Activated T-helper 1 cell treated with Interleukin-2 at 50 U/mL for 16 hours (primary cell): ENCODE data around the gene ATP11B.

Experiments used
- DNase-seq: peaks from one replicate; pipeline ENCODE4 v3.0.0-alpha.2; 2020; ENCODE audit warnings: low read depth

Gene ATP11B

DNA sequence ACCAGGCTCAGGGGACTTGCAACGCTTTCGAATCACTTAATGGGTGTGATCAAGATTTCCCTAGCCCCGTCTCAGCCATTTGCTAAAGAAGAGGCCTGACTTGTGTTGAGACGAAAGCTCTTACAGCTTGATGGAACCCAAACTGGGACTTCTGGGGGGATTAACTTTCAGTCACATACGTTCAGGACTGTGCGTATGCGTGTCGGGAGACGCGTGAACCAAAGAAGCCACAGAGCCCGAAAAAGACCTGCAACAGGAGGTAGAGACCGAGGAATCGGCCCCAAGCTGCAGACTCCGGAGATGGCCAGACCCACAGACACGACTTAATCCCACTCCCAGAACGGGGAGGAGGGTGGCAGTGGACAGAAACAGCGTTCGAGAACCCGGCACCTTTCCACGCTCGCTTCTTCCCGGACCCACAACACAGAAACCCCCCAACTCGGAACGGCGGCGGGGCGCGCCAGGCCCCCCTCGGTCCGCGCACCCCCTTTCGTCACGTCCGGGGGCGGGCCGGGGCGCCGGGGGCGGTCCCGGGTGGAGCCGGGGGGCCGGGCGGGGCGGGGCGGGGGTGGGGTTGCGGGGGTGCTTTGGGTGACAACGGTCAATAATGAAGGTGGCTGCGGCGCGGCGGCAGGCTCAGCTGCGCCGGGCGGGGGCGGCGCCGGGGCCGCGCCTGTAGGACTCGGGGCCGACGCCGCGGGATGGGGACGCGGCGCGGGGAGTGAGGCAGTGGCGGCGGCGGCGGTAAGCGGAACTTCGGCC lies at the start of gene ATP11B:
Gene ATP11B, plus strand, starts transcription at position 604 of the 762 bp plus-strand sequence. CDS start 256 bp downstream, outside the sequence.
- peak; percentile 73 for DNase-seq

- no peak for DNase-seq
These were observed 46.3 kb upstream of the ATP11B start for GRCh38 chr3:182746959-182747358.

- no peak for DNase-seq
These were observed 38.0 kb upstream of the ATP11B start for GRCh38 chr3:182755308-182755707.

GRCh38 chr3:182755712-182756111 lies 37.6 kb upstream of the ATP11B start:
- no peak for DNase-seq

GRCh38 chr3:182760576-182761164 lies 32.6 kb upstream of the ATP11B start:
- no peak for DNase-seq

- DNase-seq, result no peak
These were observed 29.4 kb upstream of the ATP11B start for GRCh38 chr3:182763896-182764295.

DNA sequence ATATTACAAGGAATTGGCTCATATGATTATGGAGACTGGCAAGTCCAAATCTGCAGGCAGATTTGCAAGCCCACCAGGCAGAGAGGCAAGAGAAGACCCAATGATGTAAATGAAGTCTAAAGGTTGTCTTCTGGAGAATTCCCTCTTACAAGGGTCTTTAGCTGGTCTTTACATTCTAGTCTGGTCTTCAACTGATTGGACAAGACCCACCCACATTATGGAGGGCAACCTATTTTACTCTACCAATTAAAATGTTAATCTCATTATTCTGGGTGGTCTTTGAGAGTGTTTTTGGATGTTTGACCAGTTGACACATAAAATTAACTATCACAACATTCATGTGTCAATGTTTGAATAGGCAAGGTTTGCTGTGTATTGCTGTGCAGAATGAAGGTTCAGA lies 28.0 kb upstream of the ATP11B start:
- no peak for DNase-seq

- no peak for DNase-seq
These were observed 27.2 kb upstream of the ATP11B start for GRCh38 chr3:182766099-182766498.

DNA sequence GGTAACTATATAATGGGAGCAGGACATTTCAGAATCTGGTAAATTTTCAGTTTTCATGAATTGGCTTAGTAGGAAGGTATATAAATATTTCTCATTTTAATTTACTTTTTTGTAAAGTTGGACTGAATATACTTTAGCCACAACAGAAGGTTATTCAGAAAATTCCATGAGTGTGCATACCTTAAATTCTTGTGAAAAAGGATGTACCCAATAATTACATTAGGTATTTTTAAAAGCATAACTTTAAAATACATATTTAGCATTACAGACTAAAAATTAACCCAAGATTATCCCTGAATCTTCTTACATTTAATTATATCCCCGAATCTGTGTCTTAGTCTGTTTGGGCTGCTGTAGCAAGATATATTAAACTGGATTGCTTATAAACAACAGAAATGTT lies 24.9 kb upstream of the ATP11B start:
- DNase-seq, result no peak

GRCh38 chr3:182769673-182770072 lies 23.6 kb upstream of the ATP11B start:
- DNase-seq, result no peak

DNA sequence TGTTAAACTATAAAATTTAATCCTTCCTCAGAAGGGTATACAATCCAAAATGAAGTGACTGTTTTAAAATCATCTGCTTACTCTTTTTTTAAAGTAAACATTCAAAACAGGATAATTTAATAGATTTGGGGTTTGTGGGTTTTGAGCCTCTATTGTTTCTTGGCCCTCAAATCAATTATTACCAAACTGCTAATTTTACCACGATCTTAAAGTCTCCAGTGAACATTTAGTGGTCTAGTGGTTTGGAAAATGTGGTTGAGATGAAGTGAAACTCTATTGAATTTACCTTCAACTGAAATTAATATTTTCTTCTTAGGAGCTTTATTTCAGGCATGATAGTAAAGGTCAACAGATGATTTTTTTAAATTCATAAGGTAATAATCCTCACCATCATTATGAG lies 11.2 kb upstream of the ATP11B start:
- no peak for DNase-seq

DNA sequence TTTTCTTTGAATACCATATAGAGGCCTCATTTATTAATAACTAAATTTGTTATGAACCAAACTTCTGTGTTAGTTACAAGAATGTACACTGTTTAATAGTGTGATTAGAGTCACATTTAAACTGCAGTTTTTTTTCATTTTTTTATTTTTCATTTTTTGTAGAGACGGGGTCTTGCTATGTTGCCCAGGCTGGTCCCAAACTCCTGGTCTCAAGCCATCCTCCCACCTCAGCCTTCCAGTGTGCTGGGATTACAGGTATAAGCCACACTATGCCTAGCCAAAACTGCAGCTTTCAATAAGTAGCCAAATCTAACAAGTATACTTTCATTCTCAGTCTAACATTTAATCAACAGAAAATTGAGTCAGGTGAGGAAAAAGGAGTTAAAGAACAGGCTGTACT lies 10.2 kb upstream of the ATP11B start:
- no peak for DNase-seq

DNA sequence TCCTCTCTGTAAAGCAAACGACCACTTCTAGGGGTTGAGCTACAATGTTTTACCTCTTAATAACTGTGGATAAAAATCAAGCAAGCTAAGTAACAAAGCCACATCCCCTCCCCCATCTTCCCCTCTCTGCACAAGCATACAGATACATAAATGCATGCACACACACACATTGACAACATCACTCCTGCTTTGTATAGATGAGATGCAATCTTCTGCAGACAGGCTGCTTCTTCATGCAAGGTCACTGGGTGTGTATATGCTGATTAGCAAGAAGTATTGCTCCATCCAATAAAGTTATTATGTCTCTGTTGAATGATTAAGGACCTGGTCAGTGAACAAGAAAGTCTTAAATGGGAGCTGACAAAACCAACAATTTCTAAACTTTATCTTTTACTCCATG lies 8.8 kb upstream of the ATP11B start:
- no peak for DNase-seq

DNA sequence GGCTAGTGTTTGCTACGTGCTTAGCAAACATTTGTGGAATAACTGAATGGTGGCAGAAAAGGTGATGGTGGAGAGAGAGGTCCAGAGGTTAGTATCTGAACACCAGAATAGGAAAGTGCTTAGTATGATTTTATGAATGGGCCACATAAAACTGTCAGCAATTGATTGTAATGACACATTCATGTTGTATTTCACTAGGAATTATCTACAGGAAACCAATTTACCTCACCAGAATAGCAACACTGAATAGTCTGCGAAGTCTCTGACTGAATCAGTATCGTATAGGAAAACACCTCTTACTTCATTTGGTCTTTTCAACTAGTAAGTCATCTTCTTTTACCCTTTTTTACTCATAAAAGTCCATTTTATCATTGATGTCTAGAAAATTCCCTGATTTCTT lies 8.2 kb upstream of the ATP11B start:
- no peak for DNase-seq

DNA sequence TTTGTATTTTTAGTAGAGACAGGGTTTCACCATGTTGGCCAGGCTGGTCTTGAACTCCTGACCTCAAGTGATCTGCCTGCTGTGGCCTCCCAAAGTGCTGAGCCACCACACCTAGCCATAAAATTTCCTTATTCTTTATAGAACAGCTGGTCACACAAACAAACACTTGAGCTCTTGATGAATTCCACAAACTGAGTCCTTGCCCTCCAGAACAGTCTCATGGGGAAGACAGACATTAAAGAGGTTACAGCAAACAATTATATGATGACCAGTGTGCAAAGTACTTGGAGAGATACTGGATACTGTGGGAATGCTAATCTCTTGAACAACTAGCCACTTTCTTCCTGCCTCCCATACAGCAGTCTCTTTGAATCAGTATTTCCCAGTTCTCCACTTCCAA lies 7.5 kb upstream of the ATP11B start:
- DNase-seq, result no peak

GRCh38 chr3:182786564-182787196 lies 6.6 kb upstream of the ATP11B start:
- DNase-seq, result no peak

- DNase-seq, result no peak
These were observed 5.8 kb upstream of the ATP11B start for GRCh38 chr3:182787302-182788036.

GRCh38 chr3:182789371-182789770 lies 3.9 kb upstream of the ATP11B start:
- DNase-seq, result no peak

GRCh38 chr3:182790612-182791011 lies 2.7 kb upstream of the ATP11B start:
- no peak for DNase-seq

DNA sequence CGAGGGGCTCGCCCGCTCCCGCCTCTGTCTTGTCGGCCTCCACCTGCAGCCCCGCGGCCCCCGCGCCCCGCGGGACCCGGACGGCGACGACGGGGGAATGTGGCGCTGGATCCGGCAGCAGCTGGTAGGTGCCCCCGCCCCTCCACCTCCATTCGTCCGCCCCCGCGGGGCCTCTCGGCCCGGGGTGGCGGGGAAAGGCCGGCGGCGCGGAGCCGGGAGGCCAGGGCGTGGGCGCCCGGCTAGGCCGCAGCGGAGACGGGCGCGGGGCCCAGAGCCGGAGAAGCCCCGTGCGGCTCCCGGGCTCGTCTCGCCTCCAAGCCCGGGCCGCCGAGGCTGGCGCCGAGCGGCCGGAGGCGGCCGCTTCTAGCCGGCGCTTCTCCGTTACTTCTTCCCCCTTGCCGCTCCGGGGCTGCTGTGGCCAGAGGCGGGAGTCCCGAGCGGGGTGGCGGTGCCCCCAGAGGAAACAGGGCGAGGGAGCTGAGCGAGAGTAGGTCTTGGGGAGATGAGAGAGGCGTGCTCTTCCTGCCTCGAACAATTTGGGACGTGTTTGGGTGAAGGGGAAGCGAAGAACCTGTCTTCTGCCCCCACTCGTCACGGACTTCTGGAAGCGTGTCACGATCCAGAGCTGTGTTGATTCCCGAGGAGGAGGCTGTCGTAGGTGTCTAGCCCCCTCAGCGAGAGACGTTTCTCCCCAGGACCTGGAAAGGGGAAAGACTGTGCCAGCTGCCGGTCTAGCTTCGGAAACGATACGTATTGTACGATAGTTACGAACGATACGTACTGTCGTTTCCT lies 555 bp downstream of the ATP11B start:
- DNase-seq, result peak; percentile 23

DNA sequence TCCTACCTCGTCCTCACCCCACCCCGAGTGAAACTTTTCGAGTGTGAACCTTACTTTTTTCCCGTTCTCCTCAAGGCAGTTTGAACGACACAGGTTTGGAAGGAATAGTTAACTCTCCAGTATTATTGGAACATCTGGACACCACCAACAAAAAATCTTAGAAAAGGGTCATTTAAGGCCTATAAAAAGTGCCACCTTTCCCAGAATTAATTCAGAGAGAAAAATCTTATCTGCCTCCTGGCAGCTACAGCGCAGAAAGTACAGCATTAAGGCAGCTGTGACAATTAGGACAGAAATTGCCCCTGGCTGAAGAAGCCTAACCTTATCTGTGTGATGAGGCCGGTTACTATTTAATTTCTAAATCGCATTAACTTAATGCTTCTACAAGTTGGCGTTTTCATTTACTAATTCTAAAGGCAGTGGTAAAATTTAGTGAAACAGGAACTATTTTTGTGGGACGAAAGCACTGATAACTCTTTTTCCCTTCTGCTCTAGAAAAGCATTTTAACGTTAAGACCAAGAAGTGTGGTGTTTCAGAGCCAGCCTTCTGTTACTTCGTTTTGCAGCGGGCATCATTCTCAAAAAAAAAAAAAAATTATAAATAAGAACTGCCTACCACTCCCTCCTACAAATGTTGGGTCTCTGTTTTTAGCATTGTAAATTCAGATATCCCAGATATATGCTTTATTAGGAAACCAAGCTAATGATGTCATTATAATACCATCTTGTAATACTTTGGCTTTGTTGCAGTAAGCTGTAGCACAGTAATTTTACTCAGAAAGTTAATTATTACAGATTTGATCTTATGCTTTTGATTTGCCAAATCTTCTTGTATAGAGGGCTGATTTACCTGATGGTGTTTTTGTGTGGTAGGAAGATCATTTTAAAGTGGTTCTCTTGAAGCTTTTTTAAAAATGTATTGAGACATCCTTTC lies 1.4 kb downstream of the ATP11B start:
- no peak for DNase-seq
